Measurements from ENCODE around the gene LRRK1. TPM values are rescaled to one million over a fixed set of nuclear protein-coding genes. Genes with fewer than 3 reads are reported as not detected.

The LRRK1 gene
- total RNA-seq, 4 donors from 2014 or later = 7.1 to 29.3 (median 8.5) TPM

DNA sequence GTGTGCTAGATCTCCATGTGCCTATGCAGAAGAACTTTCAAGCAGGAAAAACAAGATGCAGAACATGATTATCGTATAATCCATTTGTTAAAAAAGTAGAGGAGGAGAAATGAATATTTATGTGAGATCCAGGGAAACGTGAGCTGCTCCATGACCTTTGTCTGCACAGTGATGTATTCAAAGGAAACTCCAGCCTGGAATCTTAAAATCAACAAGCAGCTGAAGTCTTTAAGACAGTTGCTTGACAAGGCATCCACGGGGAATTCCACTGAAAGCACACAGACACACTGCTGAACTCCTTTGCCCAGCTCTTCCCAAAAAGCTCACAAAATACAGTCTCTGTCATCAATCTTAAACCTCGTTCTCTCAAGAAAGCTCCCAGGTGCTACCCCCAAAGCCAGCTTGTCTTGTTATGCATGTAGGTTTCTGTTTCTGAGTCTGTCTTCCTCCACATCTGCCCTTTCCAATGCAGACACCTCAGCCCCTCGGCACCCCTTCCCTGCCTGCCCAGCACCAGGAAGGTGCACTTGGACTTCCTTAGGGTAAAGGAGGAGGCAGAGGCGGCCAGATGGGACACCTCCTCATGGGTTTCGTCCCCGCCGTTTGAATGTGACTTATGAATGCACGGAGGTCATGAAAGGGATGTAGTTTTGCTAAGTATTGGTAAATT, 28.7 kb downstream of the LRRK1 start:
- intact Hi-C loops (cut with DNase I) = no loop called here
- 76% methylated on average over 10 of the region's 10 CpGs for WGBS, 2 donors
- no peak overlapping the region for H3K27ac ChIP-seq
- no peak overlapping the region for H3K4me3 ChIP-seq (replicated peaks in 1 of 3)
- H3K27me3 ChIP-seq = no peaks in the 10 kb centered on the region
- no peaks in the 10 kb centered on the region for H3K4me1 ChIP-seq
- H3K36me3 ChIP-seq = no peaks in the 10 kb centered on the region
- H3K9me3 ChIP-seq = no peaks in the 10 kb centered on the region
- TF ChIP-seq CTCF (IDR thresholded peaks at IDR 0.05) = no peak
- TF ChIP-seq POLR2A (IDR thresholded peaks at IDR 0.05) = no peak
- DNase-seq = no peak

DNA sequence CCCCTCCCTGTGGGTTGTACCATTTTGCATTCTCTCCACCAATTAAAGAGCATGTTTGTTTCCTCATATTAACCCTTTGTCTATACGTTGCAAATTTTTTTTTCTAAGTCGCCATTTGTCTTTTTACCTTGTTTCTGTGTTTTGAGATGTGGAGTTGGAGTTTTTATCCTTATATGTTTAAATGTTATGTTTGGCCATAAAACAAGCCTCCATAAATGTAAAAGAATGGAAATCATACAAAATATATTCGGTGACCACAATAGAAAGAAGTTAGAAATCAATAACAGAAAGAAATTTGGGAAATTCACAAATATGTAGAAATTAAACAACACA, 29.2 kb downstream of the LRRK1 start:
- H3K27me3 ChIP-seq = no peaks in the 10 kb centered on the region
- H3K36me3 ChIP-seq = no peaks in the 10 kb centered on the region
- no peak overlapping the region for H3K27ac ChIP-seq
- intact Hi-C loops (cut with DNase I) = no loop called here
- TF ChIP-seq CTCF (IDR thresholded peaks at IDR 0.05) (no peak), POLR2A (IDR thresholded peaks at IDR 0.05) (no peak)
- no peak overlapping the region for H3K4me3 ChIP-seq (replicated peaks in 1 of 3)
- no peaks in the 10 kb centered on the region for H3K9me3 ChIP-seq
- 92% methylated on average over 3 of the region's 3 CpGs for WGBS, 2 donors
- no peak for DNase-seq
- no peaks in the 10 kb centered on the region for H3K4me1 ChIP-seq

DNA sequence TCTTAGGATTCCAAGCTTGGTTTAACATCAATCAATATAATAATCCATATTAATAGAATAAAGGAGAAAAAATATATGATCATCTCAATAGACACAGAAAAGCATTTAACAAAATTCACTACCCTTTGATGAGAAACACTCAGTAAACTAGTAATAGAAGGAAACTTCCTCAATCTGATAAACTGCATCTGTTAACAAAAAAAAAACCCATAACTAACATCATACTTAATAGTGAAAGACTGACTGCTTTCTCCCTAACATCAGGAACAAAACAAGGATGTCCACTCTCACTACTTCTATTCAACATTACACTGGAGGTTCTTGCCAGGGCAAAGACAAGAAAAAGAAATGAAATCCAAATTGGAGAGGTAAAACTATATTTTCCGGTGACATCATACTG, 30.5 kb downstream of the LRRK1 start:
- no peak for TF ChIP-seq CTCF (IDR thresholded peaks at IDR 0.05)
- no peak for TF ChIP-seq POLR2A (IDR thresholded peaks at IDR 0.05)
- 95 to 100% methylated on average over 1 of the region's 1 CpG for WGBS, 2 donors
- Histone ChIP-seq H3K27ac (no peak overlapping the region), H3K36me3 (no peaks in the 10 kb centered on the region), H3K4me1 (no peaks in the 10 kb centered on the region), H3K27me3 (no peaks in the 10 kb centered on the region), H3K9me3 (no peaks in the 10 kb centered on the region), H3K4me3 (replicated peaks in 1 of 3) (no peak overlapping the region)
- no peak for DNase-seq
- intact Hi-C loops (cut with DNase I) = no loop called here

- H3K36me3 ChIP-seq = no peaks in the 10 kb centered on the region
- H3K27ac ChIP-seq = no peak overlapping the region
- H3K4me1 ChIP-seq = no peaks in the 10 kb centered on the region
- TF ChIP-seq CTCF (IDR thresholded peaks at IDR 0.05) = no peak
- no peak for TF ChIP-seq POLR2A (IDR thresholded peaks at IDR 0.05)
- intact Hi-C loops (cut with DNase I) = no loop called here
- H3K27me3 ChIP-seq = no peaks in the 10 kb centered on the region
- no peak for DNase-seq
- H3K4me3 ChIP-seq (replicated peaks in 1 of 3) = no peak overlapping the region
- WGBS, 2 donors = 89 to 92% methylated on average over 5 of the region's 5 CpGs
- no peaks in the 10 kb centered on the region for H3K9me3 ChIP-seq
Measured at GRCh38 chr15:100951965-100952364, 32.8 kb downstream of the LRRK1 start.

- no peak for TF ChIP-seq CTCF (IDR thresholded peaks at IDR 0.05)
- TF ChIP-seq POLR2A (IDR thresholded peaks at IDR 0.05) = no peak
- intact Hi-C loops (cut with DNase I) = no loop called here
- no peaks in the 10 kb centered on the region for H3K27me3 ChIP-seq
- H3K4me3 ChIP-seq (replicated peaks in 1 of 3) = no peak overlapping the region
- 89 to 93% methylated on average over 3 of the region's 3 CpGs for WGBS, 2 donors
- H3K4me1 ChIP-seq = no peaks in the 10 kb centered on the region
- H3K36me3 ChIP-seq = no peaks in the 10 kb centered on the region
- no peak for DNase-seq
- H3K27ac ChIP-seq = no peak overlapping the region
- no peaks in the 10 kb centered on the region for H3K9me3 ChIP-seq
Measured at GRCh38 chr15:100952566-100952965, 33.4 kb downstream of the LRRK1 start.

All from thyroid gland (tissue), 4 donors.